Testis (tissue), 2 donors: ENCODE results near the gene KRTAP10-1.

Experiments
- CTCF ChIP-seq, 3 experiments: fragments of 450-650 bp in 2 of 3; fragments of 200-600 bp in 1 of 3; sonication (generic) in 1 of 3; IDR thresholded peaks; one replicate each; pipeline ENCODE4 v1.5.1; 2016 to 2019; ENCODE audit warnings: antibody characterized with exemption in 3 of 3, mild to moderate bottlenecking in 2 of 3, moderate library complexity in 1 of 3
- POLR2A ChIP-seq: fragments of 450-650 bp; IDR thresholded peaks from one replicate; pipeline ENCODE4 v1.6.1; 2017; ENCODE audit warnings: antibody characterized with exemption, mild to moderate bottlenecking, moderate library complexity

- TF ChIP-seq CTCF (IDR thresholded peaks at IDR 0.05) (no peak), POLR2A (no peak)
Observed at GRCh38 chr21:44583800-44584147, 43.8 kb upstream of the KRTAP10-1 start.
